IPS-18a (cell line): ENCODE measurements around the gene NRROS.

ENCODE experiments used
- H3K27ac ChIP-seq: one replicate; pipeline ENCODE4 v1.5.1; 2013; ENCODE audit warnings: low read length
- H3K27me3 ChIP-seq: one replicate; pipeline ENCODE4 v1.6.1; 2013; ENCODE audit warnings: mild to moderate bottlenecking, low read length; ENCODE audit not compliant: control insufficient read depth, insufficient read depth
- H3K36me3 ChIP-seq: one replicate; pipeline ENCODE4 v1.6.1; 2013; ENCODE audit warnings: low read depth, low read length; ENCODE audit not compliant: control insufficient read depth
- H3K4me1 ChIP-seq: one replicate; pipeline ENCODE4 v1.6.1; 2013; ENCODE audit warnings: low read depth, low read length; ENCODE audit not compliant: control insufficient read depth
- H3K4me3 ChIP-seq: one replicate; pipeline ENCODE4 v1.5.1; 2013; ENCODE audit warnings: low read length
- H3K9ac ChIP-seq: one replicate; pipeline ENCODE4 v1.6.1; 2013; ENCODE audit warnings: mild to moderate bottlenecking, low read length, moderate library complexity
- H3K9me3 ChIP-seq: one replicate; pipeline ENCODE4 v1.6.1; 2013; ENCODE audit warnings: low read depth, low read length; ENCODE audit not compliant: control insufficient read depth

NRROS gene

DNA sequence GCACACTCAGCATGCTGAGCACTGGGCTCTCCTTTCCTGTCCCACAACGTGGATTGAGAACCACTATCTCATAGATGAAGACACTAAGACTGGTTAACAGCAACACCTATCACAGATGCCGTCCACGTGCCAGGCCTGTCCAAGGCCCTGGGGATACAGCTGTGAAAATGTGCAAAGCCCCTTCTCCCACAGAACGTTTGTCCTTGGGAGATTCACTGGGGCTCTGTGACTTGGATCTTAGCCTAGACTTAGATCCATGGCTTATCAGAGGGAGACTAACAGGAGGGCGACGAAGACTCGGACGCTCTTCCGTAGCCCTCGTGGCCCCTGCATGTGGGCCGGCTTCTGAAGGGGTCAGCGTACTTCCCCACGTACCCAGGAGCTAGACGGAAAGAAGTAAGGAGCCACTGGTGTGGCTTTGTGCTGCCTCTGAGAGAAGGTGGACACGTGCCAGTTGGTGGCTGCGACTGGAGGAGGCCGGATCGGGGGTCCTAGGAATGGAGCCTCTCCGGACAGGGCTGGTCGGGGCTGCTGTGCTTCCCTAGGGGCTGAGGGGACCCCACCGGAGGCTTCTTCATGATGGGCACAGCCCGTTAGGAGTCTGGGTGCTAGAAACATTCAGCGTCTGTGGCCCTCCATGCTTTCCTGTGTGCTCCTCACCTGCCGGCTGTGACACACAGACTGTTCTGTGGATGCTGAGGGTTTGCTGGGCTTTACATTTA lies 964 bp downstream of the NRROS start:
- peaks cover 24% of the 10 kb centered on the region for H3K27me3 ChIP-seq
- no peak overlapping the region for H3K4me3 ChIP-seq
- no peaks in the 10 kb centered on the region for H3K36me3 ChIP-seq
- H3K4me1 ChIP-seq = no peaks in the 10 kb centered on the region
- H3K9me3 ChIP-seq = no peaks in the 10 kb centered on the region
- no peak overlapping the region for H3K27ac ChIP-seq
- H3K9ac ChIP-seq = peak overlapping the region; percentile 56

DNA sequence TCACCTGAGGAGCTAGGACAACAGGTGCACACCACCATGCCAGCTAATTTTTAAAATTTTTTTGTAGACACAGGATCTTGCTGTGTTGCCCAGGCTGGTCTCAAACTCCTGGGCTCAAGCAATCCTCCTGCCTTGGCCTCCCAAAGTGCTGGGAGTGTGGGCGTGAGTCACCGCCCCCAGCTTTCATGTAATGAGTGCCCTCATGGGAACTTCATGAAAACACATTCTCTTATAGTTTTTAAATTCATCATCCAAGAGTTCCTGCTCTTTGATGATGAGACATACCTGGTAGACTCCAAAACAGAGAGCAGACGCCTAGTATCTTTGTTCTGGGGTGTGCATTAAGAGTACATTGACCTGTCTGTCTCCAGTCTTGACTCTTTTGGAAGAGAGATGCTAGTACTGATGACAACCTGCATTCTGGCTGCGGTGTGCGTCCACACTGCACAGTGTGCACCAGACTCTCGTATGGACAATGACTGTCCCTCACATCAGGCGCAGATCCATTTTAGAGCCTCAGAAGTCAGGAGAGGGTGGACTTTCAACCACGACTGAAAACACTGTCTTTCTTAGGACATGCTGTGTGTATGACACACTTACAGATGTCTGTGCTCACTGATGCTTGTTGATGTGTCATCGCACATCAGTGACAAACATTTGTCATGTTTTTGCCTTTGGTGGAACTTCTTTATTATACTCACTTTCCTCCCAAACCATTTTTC lies 2.0 kb downstream of the NRROS start:
- Histone ChIP-seq H3K4me1 (no peaks in the 10 kb centered on the region), H3K27ac (no peak overlapping the region), H3K9ac (no peak overlapping the region), H3K9me3 (no peaks in the 10 kb centered on the region), H3K36me3 (no peaks in the 10 kb centered on the region), H3K4me3 (no peak overlapping the region), H3K27me3 (peaks cover 24% of the 10 kb centered on the region)

DNA sequence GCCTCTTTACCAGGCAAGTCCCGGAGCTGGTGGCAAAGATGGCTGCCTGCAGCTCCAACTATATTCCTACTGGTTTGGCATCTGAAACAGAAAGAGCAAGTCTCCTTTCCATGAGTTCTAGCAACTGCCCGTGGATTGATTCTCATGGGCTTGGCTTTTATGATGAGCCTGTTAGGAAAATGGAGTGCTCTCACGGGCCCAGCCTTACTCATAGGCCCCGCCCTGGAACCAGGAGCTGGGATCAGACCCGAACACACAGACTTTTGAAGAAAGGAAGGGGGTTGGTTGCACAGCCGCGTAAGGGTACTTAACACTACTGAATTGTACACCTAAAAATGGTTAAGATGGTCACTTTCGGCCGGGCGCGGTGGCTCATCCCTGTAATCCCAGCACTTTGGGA lies 2.9 kb downstream of the NRROS start:
- Histone ChIP-seq H3K9me3 (no peaks in the 10 kb centered on the region), H3K4me1 (no peaks in the 10 kb centered on the region), H3K27me3 (peaks cover 24% of the 10 kb centered on the region), H3K4me3 (no peak overlapping the region), H3K36me3 (no peaks in the 10 kb centered on the region), H3K9ac (no peak overlapping the region), H3K27ac (no peak overlapping the region)

DNA sequence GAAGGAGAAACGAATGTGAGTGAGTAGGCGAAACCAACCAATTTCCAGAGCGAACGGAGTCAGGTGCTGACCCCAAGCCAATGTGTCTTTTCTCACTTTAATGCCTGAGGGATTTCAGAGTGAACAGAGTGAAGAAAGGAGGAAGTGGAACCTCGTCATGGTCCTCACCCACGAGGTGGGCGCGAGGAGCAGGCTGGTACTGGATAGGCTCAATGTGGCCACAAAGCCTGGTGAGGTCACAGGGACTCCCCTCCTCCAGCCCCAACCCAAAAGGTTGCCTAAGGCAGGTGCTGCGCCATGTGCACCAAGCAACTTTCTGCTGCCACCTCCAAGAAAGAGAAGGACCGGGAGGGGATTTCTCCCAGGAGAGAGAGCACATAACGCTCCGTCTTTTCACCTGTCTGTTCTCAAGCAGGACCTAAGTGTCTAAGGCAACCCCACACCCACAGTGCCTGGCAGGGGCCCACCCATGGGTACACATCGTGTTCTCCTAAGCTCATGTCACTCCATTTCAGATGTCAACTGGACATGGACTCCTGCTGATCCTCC lies 3.8 kb downstream of the NRROS start:
- Histone ChIP-seq H3K9ac (no peak overlapping the region), H3K4me3 (no peak overlapping the region), H3K27ac (no peak overlapping the region)

DNA sequence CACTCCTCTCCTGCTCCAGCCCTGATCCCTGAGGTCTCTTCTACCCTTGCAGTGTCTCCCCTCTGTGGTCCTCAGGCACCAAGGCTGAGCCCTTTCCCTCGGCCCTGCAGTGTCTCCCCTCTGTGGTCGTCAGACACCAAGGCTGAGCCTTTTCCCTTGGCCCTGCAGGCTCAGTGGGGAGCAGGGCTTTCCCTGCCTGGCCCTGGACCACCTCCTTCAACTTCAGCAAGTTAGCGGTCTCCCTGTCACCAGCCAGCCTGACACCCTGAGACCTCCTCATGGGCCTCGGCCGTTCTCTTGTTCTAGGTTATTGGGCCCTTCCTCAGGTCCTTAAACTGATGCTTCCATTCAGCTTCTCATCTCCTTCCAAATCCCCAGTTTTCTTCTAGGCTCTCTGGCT lies 4.3 kb downstream of the NRROS start:
- Histone ChIP-seq H3K4me3 (no peak overlapping the region), H3K27ac (no peak overlapping the region), H3K4me1 (peaks cover 4% of the 10 kb centered on the region), H3K9me3 (no peaks in the 10 kb centered on the region), H3K27me3 (peaks cover 20% of the 10 kb centered on the region), H3K9ac (no peak overlapping the region), H3K36me3 (no peaks in the 10 kb centered on the region)

More for the DNA sequence above, 3.8 kb downstream of the NRROS start:
- Histone ChIP-seq H3K27me3 (peaks cover 24% of the 10 kb centered on the region), H3K9me3 (no peaks in the 10 kb centered on the region), H3K36me3 (no peaks in the 10 kb centered on the region), H3K4me1 (peaks cover 3% of the 10 kb centered on the region)

DNA sequence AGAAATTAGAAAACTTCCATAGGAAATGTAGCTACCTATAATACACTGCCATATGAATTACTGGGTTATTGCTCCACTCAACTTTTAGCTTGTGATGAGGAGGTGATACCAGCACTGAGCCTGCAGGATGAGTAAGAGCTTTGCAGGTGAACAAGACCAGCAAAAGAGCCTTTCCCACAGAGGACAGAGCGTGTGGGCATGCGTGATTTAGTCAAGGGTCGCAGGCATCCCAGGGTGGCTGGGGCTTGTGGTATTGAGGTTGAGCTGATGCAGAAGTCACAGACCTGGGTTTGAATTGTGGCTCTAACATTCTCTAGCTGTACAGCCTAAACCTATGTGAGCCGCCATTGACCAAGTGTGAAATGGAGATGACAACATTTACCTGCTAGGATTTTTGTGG lies 5.6 kb downstream of the NRROS start:
- Histone ChIP-seq H3K9me3 (no peaks in the 10 kb centered on the region), H3K27me3 (peaks cover 7% of the 10 kb centered on the region), H3K4me1 (peaks cover 8% of the 10 kb centered on the region), H3K27ac (no peak overlapping the region), H3K4me3 (no peak overlapping the region), H3K9ac (no peak overlapping the region), H3K36me3 (no peaks in the 10 kb centered on the region)

DNA sequence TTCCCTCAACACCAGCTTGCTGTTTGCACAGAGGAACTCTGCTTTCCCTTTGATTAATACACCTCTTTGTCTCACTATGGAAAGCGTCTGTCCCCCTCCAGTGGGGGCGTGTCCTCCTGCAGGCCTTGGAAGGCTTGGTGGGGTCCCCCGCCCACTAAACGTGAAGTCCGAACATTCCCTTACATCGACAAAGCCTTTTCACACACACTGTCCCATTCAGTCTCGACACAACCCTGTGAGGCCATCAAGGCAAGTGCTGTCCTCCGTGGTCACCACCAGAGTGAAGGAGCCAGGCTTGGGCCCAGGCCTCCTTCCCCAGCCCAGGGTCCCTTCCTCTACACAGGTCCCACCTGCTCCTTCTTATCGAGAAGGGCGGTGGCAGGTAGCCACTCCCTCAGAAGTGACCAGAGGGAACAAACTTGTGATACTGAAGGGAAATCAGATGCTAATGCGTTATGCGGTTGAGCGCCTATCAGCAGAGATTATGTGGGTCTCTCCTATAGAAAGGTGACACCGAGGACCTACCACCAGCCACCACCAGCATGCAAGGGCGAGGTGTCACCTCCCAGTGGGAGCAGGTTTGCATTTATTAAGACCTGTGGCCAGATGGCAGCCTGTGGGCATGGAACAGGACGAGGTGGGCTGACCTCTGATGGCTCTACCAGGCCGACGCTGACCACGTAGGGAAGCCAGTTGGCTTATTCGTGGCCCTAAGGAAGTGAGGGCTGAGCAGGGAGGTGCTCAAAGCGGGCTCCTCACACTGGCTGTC lies 6.6 kb downstream of the NRROS start:
- H3K9me3 ChIP-seq = no peaks in the 10 kb centered on the region

DNA sequence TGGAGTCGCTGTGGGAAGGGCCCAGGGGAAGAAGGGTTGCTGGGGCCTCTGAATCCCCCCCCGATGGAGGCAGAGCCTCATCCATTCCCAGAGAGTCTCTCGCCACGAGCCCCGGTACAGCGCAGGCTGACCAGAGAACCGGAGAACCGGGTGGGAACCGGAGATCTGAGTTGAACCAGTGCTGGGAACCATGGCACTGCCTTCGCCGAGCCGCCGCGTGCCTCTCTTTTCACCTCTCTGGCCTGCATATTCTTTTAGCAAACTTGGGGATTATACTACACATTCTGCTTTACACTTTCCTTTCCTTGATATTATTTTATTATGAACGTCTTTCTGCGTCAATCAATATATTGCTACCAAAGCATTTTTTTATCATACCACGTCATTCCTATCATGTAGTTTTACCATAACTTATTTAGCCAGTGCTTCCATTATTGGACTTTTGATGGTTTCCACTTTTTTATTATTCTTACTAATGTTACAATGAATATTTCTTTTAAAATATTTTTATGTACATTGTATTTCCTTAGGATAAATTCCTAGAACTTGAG lies 7.2 kb downstream of the NRROS start:
- Histone ChIP-seq H3K4me1 (peaks cover 8% of the 10 kb centered on the region), H3K9me3 (no peaks in the 10 kb centered on the region), H3K36me3 (no peaks in the 10 kb centered on the region), H3K27ac (no peak overlapping the region), H3K27me3 (no peaks in the 10 kb centered on the region), H3K4me3 (no peak overlapping the region), H3K9ac (no peak overlapping the region)

More for the DNA sequence above, 6.6 kb downstream of the NRROS start:
- no peaks in the 10 kb centered on the region for H3K36me3 ChIP-seq
- H3K4me1 ChIP-seq = peaks cover 8% of the 10 kb centered on the region
- no peak overlapping the region for H3K9ac ChIP-seq
- no peak overlapping the region for H3K27ac ChIP-seq
- H3K4me3 ChIP-seq = no peak overlapping the region
- no peaks in the 10 kb centered on the region for H3K27me3 ChIP-seq

DNA sequence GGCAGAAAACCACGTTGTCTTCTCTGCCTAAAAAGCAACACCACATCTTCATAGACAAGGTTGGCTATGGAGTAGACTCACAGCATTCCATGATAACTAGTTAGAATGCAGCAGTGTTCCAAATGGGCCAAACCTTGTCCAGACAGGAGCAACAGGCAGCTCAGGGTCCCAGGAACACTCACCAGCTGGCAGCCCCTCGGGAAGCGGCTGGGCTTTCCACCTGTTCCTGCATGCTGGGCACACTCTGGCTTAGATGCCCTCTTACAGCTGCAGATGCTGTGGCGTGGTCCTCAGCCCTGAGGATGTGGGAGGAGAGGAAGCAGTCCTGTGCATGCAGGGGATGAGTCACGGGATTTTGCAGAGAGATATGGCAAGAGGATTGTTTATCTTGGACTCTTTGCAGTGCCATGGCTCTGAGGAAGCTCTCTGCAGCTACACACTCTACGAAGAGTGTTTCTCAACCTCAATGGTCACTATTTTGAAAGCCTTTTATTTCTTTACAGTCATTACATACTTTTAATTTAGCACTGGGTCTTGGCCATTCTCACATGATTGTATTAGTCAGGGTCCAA lies 11.3 kb downstream of the NRROS start:
- no peaks in the 10 kb centered on the region for H3K36me3 ChIP-seq

DNA sequence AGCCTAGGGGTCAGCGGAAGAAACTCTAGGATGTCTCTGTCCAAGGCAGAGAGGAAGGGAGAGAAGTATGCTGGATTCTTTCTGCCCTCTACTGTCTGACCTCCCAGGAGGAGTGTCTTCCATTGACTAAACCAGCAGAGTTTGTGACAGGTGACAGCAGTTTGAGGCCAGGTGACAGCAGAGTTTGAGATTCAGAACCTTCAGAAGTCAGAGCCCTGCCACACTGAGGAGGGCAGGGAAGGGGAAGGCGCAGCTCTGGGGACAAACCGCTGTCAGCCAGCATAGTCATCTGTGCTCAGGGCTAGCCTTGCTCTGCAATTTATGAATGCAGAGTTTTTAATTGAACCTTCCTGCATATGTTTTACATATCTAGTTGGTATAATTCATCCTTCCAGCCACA lies 12.3 kb downstream of the NRROS start:
- H3K9me3 ChIP-seq = no peaks in the 10 kb centered on the region
- H3K27ac ChIP-seq = no peak overlapping the region
- peaks cover 8% of the 10 kb centered on the region for H3K4me1 ChIP-seq
- no peaks in the 10 kb centered on the region for H3K36me3 ChIP-seq
- H3K4me3 ChIP-seq = no peak overlapping the region
- no peaks in the 10 kb centered on the region for H3K27me3 ChIP-seq
- H3K9ac ChIP-seq = no peak overlapping the region

More for the DNA sequence above, 11.3 kb downstream of the NRROS start:
- Histone ChIP-seq H3K9me3 (no peaks in the 10 kb centered on the region), H3K27ac (no peak overlapping the region), H3K4me1 (peaks cover 8% of the 10 kb centered on the region), H3K9ac (no peak overlapping the region), H3K4me3 (no peak overlapping the region), H3K27me3 (no peaks in the 10 kb centered on the region)
